HFF-Myc (cell line): ENCODE data around the gene MAST4.
A peak's percentile ranks its signal among the peaks of the same experiment; 100 is the strongest.

Source experiments
- DNase-seq: peaks from one replicate; pipeline ENCODE4 v3.0.0-alpha.2; 2011; ENCODE audit warnings: low read depth; ENCODE audit errors: extremely low read depth
- H3K4me3 ChIP-seq: replicated peaks from 2 replicates; pipeline ENCODE4 v1.5.1; 2011; ENCODE audit warnings: low read depth, mild to moderate bottlenecking, control low read depth, low read length
- CTCF ChIP-seq: IDR thresholded peaks from 2 replicates; pipeline ENCODE4 v1.5.1; 2012; ENCODE audit warnings: mild to moderate bottlenecking, low read depth, low read length, control low read depth; ENCODE audit errors: missing control alignments

The MAST4 gene

GRCh38 chr5:67178085-67178484 is 581.9 kb downstream of the MAST4 start:
- no peak overlapping the region for H3K4me3 ChIP-seq
- no peak for TF ChIP-seq CTCF
- peak; percentile 56 for DNase-seq

GRCh38 chr5:67178966-67179365 is 582.8 kb downstream of the MAST4 start:
- no peak for TF ChIP-seq CTCF
- no peak for DNase-seq
- no peak overlapping the region for H3K4me3 ChIP-seq

GRCh38 chr5:67179697-67180361 is 583.6 kb downstream of the MAST4 start:
- H3K4me3 ChIP-seq = no peak overlapping the region
- TF ChIP-seq CTCF = no peak
- no peak for DNase-seq

- no peak for DNase-seq
Observed at GRCh38 chr5:67181648-67182221, 585.5 kb downstream of the MAST4 start.

GRCh38 chr5:67182301-67182790 is 586.2 kb downstream of the MAST4 start:
- peak; percentile 61 for DNase-seq
- no peak overlapping the region for H3K4me3 ChIP-seq
- no peak for TF ChIP-seq CTCF

More at GRCh38 chr5:67181648-67182221, 585.5 kb downstream of the MAST4 start:
- no peak overlapping the region for H3K4me3 ChIP-seq
- no peak for TF ChIP-seq CTCF

- no peak for DNase-seq
- no peak overlapping the region for H3K4me3 ChIP-seq
- no peak for TF ChIP-seq CTCF
Observed at GRCh38 chr5:67183859-67184258, 587.7 kb downstream of the MAST4 start.
